ENCODE data around the gene MAGI2. TPM values are rescaled to one million over a fixed set of nuclear protein-coding genes. Genes with fewer than 3 reads are reported as not detected.

Gene MAGI2
- total RNA-seq, 4 donors from 2014 or later = 0.90 to 2.4 (median 0.99) TPM

- H3K27ac ChIP-seq = no peak overlapping the region
- in situ Hi-C loops (cut with MboI; ENCODE audit: low sequenced_read_pairs in 4 of 4) (no loop called here), intact Hi-C loops (cut with DNase I; ENCODE audit: low total_unique reads) (no loop called here)
- H3K4me1 ChIP-seq = no peaks in the 10 kb centered on the region
- H3K4me3 ChIP-seq = no peak overlapping the region
- H3K27me3 ChIP-seq = no peaks in the 10 kb centered on the region
- TF ChIP-seq CTCF (IDR thresholded peaks at IDR 0.05 in 4 of 5, conservative IDR thresholded peaks at IDR 0.05 in 1 of 5) (no peak), POLR2A (IDR thresholded peaks at IDR 0.05) (no peak)
- ATAC-seq (no peak), DNase-seq (no peak)
- H3K36me3 ChIP-seq = no peaks in the 10 kb centered on the region
- no peaks in the 10 kb centered on the region for H3K9me3 ChIP-seq
Measured at GRCh38 chr7:78112488-78112887, 1341.0 kb downstream of the MAGI2 start.

- Histone ChIP-seq H3K4me3 (no peak overlapping the region), H3K4me1 (no peaks in the 10 kb centered on the region), H3K27ac (no peak overlapping the region), H3K9me3 (no peaks in the 10 kb centered on the region), H3K27me3 (no peaks in the 10 kb centered on the region), H3K36me3 (no peaks in the 10 kb centered on the region)
- ATAC-seq (no peak), DNase-seq (no peak)
- in situ Hi-C loops (cut with MboI; ENCODE audit: low sequenced_read_pairs in 4 of 4) (no loop called here), intact Hi-C loops (cut with DNase I; ENCODE audit: low total_unique reads) (no loop called here)
- TF ChIP-seq POLR2A (IDR thresholded peaks at IDR 0.05) (no peak), CTCF (IDR thresholded peaks at IDR 0.05 in 4 of 5, conservative IDR thresholded peaks at IDR 0.05 in 1 of 5) (no peak)
Measured at GRCh38 chr7:78111386-78111785, 1342.1 kb downstream of the MAGI2 start.

- H3K27ac ChIP-seq = no peak overlapping the region
- no peak for ATAC-seq
- no peaks in the 10 kb centered on the region for H3K4me1 ChIP-seq
- H3K27me3 ChIP-seq = no peaks in the 10 kb centered on the region
- intact Hi-C loops (cut with DNase I; ENCODE audit: low total_unique reads) (no loop called here), in situ Hi-C loops (cut with MboI; ENCODE audit: low sequenced_read_pairs in 4 of 4) (no loop called here)
- no peak overlapping the region for H3K4me3 ChIP-seq
- no peak for DNase-seq
- no peaks in the 10 kb centered on the region for H3K9me3 ChIP-seq
- H3K36me3 ChIP-seq = no peaks in the 10 kb centered on the region
- TF ChIP-seq CTCF (IDR thresholded peaks at IDR 0.05 in 4 of 5, conservative IDR thresholded peaks at IDR 0.05 in 1 of 5) (no peak), POLR2A (IDR thresholded peaks at IDR 0.05) (no peak)
Measured at GRCh38 chr7:78103475-78103874, 1350.0 kb downstream of the MAGI2 start.

GRCh38 chr7:78101076-78101475 lies 1352.4 kb downstream of the MAGI2 start:
- Histone ChIP-seq H3K4me3 (no peak overlapping the region), H3K27ac (no peak overlapping the region), H3K4me1 (no peaks in the 10 kb centered on the region), H3K27me3 (no peaks in the 10 kb centered on the region), H3K36me3 (no peaks in the 10 kb centered on the region), H3K9me3 (no peaks in the 10 kb centered on the region)
- TF ChIP-seq CTCF (IDR thresholded peaks at IDR 0.05 in 4 of 5, conservative IDR thresholded peaks at IDR 0.05 in 1 of 5) = no peak
- TF ChIP-seq POLR2A (IDR thresholded peaks at IDR 0.05) = no peak
- DNase-seq (no peak), ATAC-seq (no peak)
- intact Hi-C loops (cut with DNase I; ENCODE audit: low total_unique reads) = no loop called here
- in situ Hi-C loops (cut with MboI; ENCODE audit: low sequenced_read_pairs in 4 of 4) = no loop called here

GRCh38 chr7:78099715-78100394 lies 1353.6 kb downstream of the MAGI2 start:
- ATAC-seq (no peak), DNase-seq (no peak)
- H3K27ac ChIP-seq = no peak overlapping the region
- no peak for TF ChIP-seq POLR2A (IDR thresholded peaks at IDR 0.05)
- no peak overlapping the region for H3K4me3 ChIP-seq
- intact Hi-C loops (cut with DNase I; ENCODE audit: low total_unique reads) (no loop called here), in situ Hi-C loops (cut with MboI; ENCODE audit: low sequenced_read_pairs in 4 of 4) (no loop called here)
- no peaks in the 10 kb centered on the region for H3K27me3 ChIP-seq
- no peaks in the 10 kb centered on the region for H3K36me3 ChIP-seq
- H3K4me1 ChIP-seq = no peaks in the 10 kb centered on the region
- H3K9me3 ChIP-seq = no peaks in the 10 kb centered on the region
